Right lobe of liver (tissue), 6 donors: ENCODE data around the gene AHNAK. TPM values are rescaled to one million over a fixed set of nuclear protein-coding genes. Genes with fewer than 3 reads are reported as not detected.

ENCODE experiments used
- ATAC-seq, 4 donors: fragments of 200-7000 bp; cut with Tn5 transposase; one replicate each; pipeline ENCODE4 v1.9.1; 2020; ENCODE audit warnings: mild to moderate bottlenecking in 4 of 4, moderate library complexity in 4 of 4
- DNase-seq, 3 donors: peaks; one replicate each; pipeline ENCODE4 v3.0.0-alpha.2; 2020
- H3K27ac ChIP-seq, 3 donors: fragments of 200-600 bp; one replicate each; pipeline ENCODE4 v1.8.0; 2022
- H3K27me3 ChIP-seq, 2 donors: fragments of 200-600 bp; one replicate each; pipeline ENCODE4 v1.8.0; 2022
- H3K36me3 ChIP-seq, 4 donors: fragments of 200-600 bp; sonication (generic) in 1 of 4; one replicate each; pipeline versions ENCODE4 v1.5.1 to v1.8.0; 2017 to 2022; ENCODE audit warnings: control low read depth in 1 of 4
- H3K4me1 ChIP-seq, 4 donors: fragments of 200-600 bp; sonication (generic) in 1 of 4; one replicate each; pipeline versions ENCODE4 v1.5.1 to v1.8.0; 2017 to 2022; ENCODE audit warnings: control low read depth in 1 of 4
- H3K4me3 ChIP-seq, 3 donors: fragments of 200-600 bp; one replicate each; pipeline ENCODE4 v1.8.0; 2022
- H3K9me3 ChIP-seq, 4 donors: fragments of 200-600 bp; sonication (generic) in 1 of 4; one replicate each; pipeline versions ENCODE4 v1.5.1 to v1.8.0; 2017 to 2022; ENCODE audit warnings: control low read depth in 1 of 4
- CTCF ChIP-seq, 4 donors: fragments of 200-600 bp in 3 of 4; fragments of 450-650 bp in 1 of 4; IDR thresholded peaks; one replicate each; pipeline versions ENCODE4 v1.5.1 to v1.8.0; 2016 to 2022; ENCODE audit warnings: antibody characterized with exemption in 4 of 4, mild to moderate bottlenecking in 2 of 4
- POLR2A ChIP-seq: fragments of 450-650 bp; IDR thresholded peaks from one replicate; pipeline ENCODE4 v1.6.1; 2017; ENCODE audit warnings: antibody characterized with exemption, mild to moderate bottlenecking
- WGBS: methylation state at CpG from one replicate; pipeline ENCODE4 v1.1.6; 2018; ENCODE audit warnings: low coverage, low lambda C conversion rate; ENCODE audit not compliant: insufficient coverage; ENCODE audit errors: missing lambda C conversion rate; 5-methylcytosine and 5-hydroxymethylcytosine counted together
- intact Hi-C, 2 donors: fragments of 100-400 bp; cut with DNase I; formaldehyde crosslinking; loops; one replicate each; pipeline versions ENCODE4 v1.11.2 to v1.14.1; 2022
- total RNA-seq, 6 experiments: library from RNA; depleted of rRNA in 2 of 6; stranded (reverse); fragments of >200 nt in 2 of 6; fragmentation: NEBNext Ultra II Directional in 3 of 6; extraction: Animal tissue kit (Norgen Biotek cat#: 25700) in 3 of 6; gene quantifications; one replicate each; pipeline versions ENCODE4 v1.1.0 to v1.2.4, GENCODE V29; 2016 to 2023
- donor health status: DM: no; HTN: yes; CAD: no.
- donor health status: DM: no; HTN: no; CAD: no.
- donor health status: DM: no; HTN: no; CAD: no.
- donor health status: DM: no; HTN: yes; CAD: no.
- donor health status: DM: no; HTN: yes; CAD: no.

The AHNAK gene
- total RNA-seq, 6 experiments from 2014 or later, result 91.0 to 180 (median 113) TPM

GRCh38 chr11:62400281-62400680, 146.3 kb downstream of the AHNAK start:
- intact Hi-C loops, result no loop called here
- Histone ChIP-seq H3K4me1 (peaks cover 0 to 12% (median 5%) of the 10 kb centered on the region in 4 donors), H3K27me3 (no peaks in the 10 kb centered on the region), H3K4me3 (no peak overlapping the region), H3K9me3 (no peaks in the 10 kb centered on the region), H3K36me3 (no peaks in the 10 kb centered on the region), H3K27ac (no peak overlapping the region)
- ATAC-seq, result no peak
- TF ChIP-seq POLR2A (no peak), CTCF (IDR thresholded peaks at IDR 0.05) (no peak)
- 73% methylated on average over 4 of the region's 6 CpGs for WGBS
- no peak for DNase-seq

- Histone ChIP-seq H3K4me3 (no peak overlapping the region), H3K27ac (no peak overlapping the region), H3K4me1 (peaks cover 0 to 13% (median 6%) of the 10 kb centered on the region in 4 donors), H3K27me3 (no peaks in the 10 kb centered on the region), H3K9me3 (no peaks in the 10 kb centered on the region), H3K36me3 (no peaks in the 10 kb centered on the region)
- intact Hi-C loops, result no loop called here
- ATAC-seq (no peak), DNase-seq (no peak)
- TF ChIP-seq CTCF (IDR thresholded peaks at IDR 0.05) (no peak), POLR2A (no peak)
- WGBS, result 76% methylated on average over 2 of the region's 7 CpGs
These were observed 146.7 kb downstream of the AHNAK start for GRCh38 chr11:62399878-62400266.

- peaks cover 0 to 13% (median 6%) of the 10 kb centered on the region in 4 donors for H3K4me1 ChIP-seq
- no peaks in the 10 kb centered on the region for H3K9me3 ChIP-seq
These were observed 147.3 kb downstream of the AHNAK start for GRCh38 chr11:62399172-62399877.

DNA sequence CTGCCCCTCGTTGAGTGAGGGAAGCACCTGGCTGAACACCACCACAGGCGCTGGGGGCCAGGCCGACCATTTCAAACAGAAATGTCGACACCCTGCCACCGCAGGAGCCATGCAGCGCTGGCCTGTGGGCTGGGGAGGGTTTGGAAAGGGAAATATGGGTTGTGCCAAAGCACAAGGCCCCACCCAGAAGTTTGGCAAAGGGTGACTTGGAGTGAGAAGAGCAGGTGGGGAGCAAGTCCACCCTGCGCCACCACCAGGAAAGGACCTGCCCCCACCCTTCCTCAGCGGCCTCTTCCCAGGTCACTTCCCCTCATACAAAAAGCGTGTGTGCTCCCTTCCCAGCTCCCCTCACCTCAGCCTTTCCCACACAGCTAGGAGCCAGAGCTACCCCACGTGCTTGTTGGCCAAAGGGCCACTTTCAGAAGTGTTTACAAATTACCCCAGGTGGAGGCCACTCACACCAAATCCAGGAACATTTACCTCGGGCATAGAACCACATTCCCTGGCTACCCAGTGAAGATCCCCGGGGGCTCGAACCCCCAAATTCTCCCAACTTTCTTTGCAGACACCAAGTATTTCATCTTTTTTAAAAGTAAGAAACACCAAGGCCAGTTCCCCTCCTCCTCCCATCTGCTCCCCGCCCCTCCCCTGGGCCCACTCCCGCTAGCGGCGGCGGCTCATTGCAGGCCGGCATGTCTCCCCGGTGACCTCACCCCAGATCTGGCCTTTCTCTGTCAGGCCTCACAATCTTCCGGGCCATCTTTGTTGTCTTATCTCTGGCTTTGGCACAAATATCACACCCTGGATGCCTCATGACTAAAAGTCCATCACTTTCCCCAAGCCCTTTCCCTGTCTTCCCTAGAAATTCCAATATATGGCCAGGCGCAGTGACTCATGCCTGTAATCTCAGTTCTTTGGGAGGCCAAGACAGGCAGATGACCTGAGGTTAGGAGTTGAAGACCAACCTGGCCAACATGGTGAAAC, 148.3 kb downstream of the AHNAK start:
- H3K4me1 ChIP-seq, result peaks cover 0 to 13% (median 6%) of the 10 kb centered on the region in 4 donors
- WGBS, result 45% methylated on average over 21 of the region's 22 CpGs
- H3K4me3 ChIP-seq, result no peak overlapping the region
- peak overlapping the region in 1 of 3 donors; percentile 41 for H3K27ac ChIP-seq
- H3K36me3 ChIP-seq, result no peaks in the 10 kb centered on the region
- peak in 2 of 3 donors; percentile 35 to 75 for DNase-seq
- intact Hi-C loops, result no loop called here
- no peaks in the 10 kb centered on the region for H3K27me3 ChIP-seq
- peak; percentile 53 to 72 (median 64) for ATAC-seq
- H3K9me3 ChIP-seq, result no peaks in the 10 kb centered on the region
- TF ChIP-seq CTCF (IDR thresholded peaks at IDR 0.05) (no peak), POLR2A (no peak)

More at GRCh38 chr11:62399172-62399877, 147.3 kb downstream of the AHNAK start:
- DNase-seq, result no peak
- Histone ChIP-seq H3K27me3 (no peaks in the 10 kb centered on the region), H3K27ac (no peak overlapping the region), H3K4me3 (no peak overlapping the region), H3K36me3 (no peaks in the 10 kb centered on the region)
- no peak for TF ChIP-seq POLR2A
- TF ChIP-seq CTCF (IDR thresholded peaks at IDR 0.05), result no peak
- intact Hi-C loops, result no loop called here
- WGBS, result 68% methylated on average over 6 of the region's 10 CpGs
- ATAC-seq, result no peak
